ENCODE data around the gene UST.

- TF ChIP-seq EP300 (IDR thresholded peaks at IDR 0.05) (peak in 1 of 2 donors; percentile 81), CTCF (IDR thresholded peaks at IDR 0.05) (no peak), POLR2A (IDR thresholded peaks at IDR 0.05) (no peak)
Observed at GRCh38 chr6:148760568-148761526, 14.0 kb downstream of the UST start.
